Neutrophil (primary cell): ENCODE measurements around the gene PPARA.
"Not testable (repeated sequence)": the region's sequence is repeated elsewhere in the genome, so short reads cannot be mapped to it uniquely, and the experiment has no call there.

ENCODE experiments used
- H3K27ac ChIP-seq: fragments of 200-600 bp; sonication (generic); 2 replicates; pipeline ENCODE4 v1.5.1; 2016; ENCODE audit warnings: mild to moderate bottlenecking, moderate library complexity
- H3K27me3 ChIP-seq: fragments of 200-600 bp; sonication (generic); 2 replicates; pipeline ENCODE4 v1.6.0; 2016; ENCODE audit warnings: mild to moderate bottlenecking
- H3K36me3 ChIP-seq: fragments of 200-600 bp; sonication (generic); 2 replicates; pipeline ENCODE4 v1.5.1; 2017
- H3K4me1 ChIP-seq, 2 experiments: fragments of 200-600 bp in 1 of 2; sonication (generic) in 1 of 2; 1 replicate in 1 of 2; 2 replicates in 1 of 2; pipeline versions ENCODE4 v1.5.1 to v1.6.1; 2013 to 2016; ENCODE audit warnings: low read depth in 1 of 2, low read length in 1 of 2, mild to moderate bottlenecking in 1 of 2, moderate library complexity in 1 of 2; ENCODE audit not compliant: control insufficient read depth in 1 of 2, insufficient read depth in 1 of 2
- H3K4me3 ChIP-seq, 2 experiments: fragments of 200-600 bp in 1 of 2; sonication (generic) in 1 of 2; 1 replicate in 1 of 2; 2 replicates in 1 of 2; pipeline ENCODE4 v1.5.1; 2013 to 2016; ENCODE audit warnings: low read depth in 1 of 2, low read length in 1 of 2, mild to moderate bottlenecking in 1 of 2, moderate library complexity in 1 of 2
- H3K9me3 ChIP-seq: fragments of 200-600 bp; sonication (generic); 2 replicates; pipeline ENCODE4 v1.5.1; 2016
- TF ChIP-seq, protein P1 (sequence below): fragments of 200-600 bp; sonication (generic); IDR thresholded peaks from 2 replicates; pipeline ENCODE4 v1.5.1; 2016; ENCODE audit warnings: antibody characterized with exemption

Gene PPARA

GRCh38 chr22:46138058-46138797, 12.1 kb upstream of the PPARA start:
- TF ChIP-seq, protein P1, sequence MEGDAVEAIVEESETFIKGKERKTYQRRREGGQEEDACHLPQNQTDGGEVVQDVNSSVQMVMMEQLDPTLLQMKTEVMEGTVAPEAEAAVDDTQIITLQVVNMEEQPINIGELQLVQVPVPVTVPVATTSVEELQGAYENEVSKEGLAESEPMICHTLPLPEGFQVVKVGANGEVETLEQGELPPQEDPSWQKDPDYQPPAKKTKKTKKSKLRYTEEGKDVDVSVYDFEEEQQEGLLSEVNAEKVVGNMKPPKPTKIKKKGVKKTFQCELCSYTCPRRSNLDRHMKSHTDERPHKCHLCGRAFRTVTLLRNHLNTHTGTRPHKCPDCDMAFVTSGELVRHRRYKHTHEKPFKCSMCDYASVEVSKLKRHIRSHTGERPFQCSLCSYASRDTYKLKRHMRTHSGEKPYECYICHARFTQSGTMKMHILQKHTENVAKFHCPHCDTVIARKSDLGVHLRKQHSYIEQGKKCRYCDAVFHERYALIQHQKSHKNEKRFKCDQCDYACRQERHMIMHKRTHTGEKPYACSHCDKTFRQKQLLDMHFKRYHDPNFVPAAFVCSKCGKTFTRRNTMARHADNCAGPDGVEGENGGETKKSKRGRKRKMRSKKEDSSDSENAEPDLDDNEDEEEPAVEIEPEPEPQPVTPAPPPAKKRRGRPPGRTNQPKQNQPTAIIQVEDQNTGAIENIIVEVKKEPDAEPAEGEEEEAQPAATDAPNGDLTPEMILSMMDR = no peak
- Histone ChIP-seq H3K4me3 (no peak overlapping the region), H3K27me3 (peaks cover 8% of the 10 kb centered on the region)

DNA sequence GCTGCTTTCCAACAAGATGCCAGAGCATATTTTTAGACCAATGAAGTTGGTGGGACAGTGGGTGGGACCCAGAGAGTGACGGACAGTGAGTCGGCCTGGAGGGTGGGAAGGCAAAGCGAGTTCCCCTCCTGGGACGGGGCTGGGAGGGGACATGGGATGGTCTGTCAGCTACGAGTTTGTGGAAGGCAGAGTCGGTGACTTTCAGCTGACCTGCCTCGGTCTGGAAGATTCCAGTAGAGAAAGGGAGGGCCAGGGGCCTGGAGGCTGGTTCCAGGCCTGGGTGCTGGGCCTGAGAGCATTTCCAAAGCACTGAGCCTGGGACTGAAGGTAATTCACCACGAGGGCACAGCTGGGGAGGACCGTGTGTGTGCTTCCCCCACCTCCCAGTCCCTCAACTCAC, 10.9 kb upstream of the PPARA start:
- not testable (repeated sequence) for H3K4me1 ChIP-seq, H3K36me3 ChIP-seq, H3K27ac ChIP-seq, H3K9me3 ChIP-seq, H3K4me3 ChIP-seq
- H3K27me3 ChIP-seq = peaks cover 11% of the 10 kb centered on the region

More at GRCh38 chr22:46138058-46138797, 12.1 kb upstream of the PPARA start:
- Histone ChIP-seq H3K4me1 (no peaks in the 10 kb centered on the region), H3K27ac (no peak overlapping the region), H3K36me3 (no peaks in the 10 kb centered on the region), H3K9me3 (no peaks in the 10 kb centered on the region)

DNA sequence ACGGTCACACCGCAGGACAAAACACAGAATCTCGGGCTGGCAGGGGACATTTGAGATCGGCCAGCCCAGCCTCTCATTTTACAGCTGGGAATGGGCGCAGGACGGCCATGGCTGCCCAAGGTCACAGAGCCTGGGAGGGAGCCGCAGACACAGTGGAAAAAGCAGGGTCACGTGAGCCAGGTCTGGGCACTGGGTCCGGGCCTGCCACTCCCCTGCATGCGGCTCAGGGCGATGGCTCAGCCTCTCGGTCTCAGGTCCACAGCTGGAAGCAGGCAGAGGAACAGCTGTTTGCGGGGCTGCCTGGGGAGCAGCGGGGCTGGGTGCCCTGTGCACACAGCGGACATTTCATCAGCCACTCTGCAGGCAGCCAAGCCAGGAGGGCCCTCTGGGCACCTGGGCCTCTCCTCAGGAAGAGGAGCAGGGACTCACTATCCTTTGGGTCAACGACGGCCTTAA, 10.4 kb upstream of the PPARA start:
- TF ChIP-seq, protein P1 = no peak
- no peaks in the 10 kb centered on the region for H3K36me3 ChIP-seq
- H3K27me3 ChIP-seq = peaks cover 11% of the 10 kb centered on the region
- H3K9me3 ChIP-seq = no peaks in the 10 kb centered on the region
- H3K27ac ChIP-seq = no peak overlapping the region
- H3K4me1 ChIP-seq = no peaks in the 10 kb centered on the region
- H3K4me3 ChIP-seq = no peak overlapping the region

DNA sequence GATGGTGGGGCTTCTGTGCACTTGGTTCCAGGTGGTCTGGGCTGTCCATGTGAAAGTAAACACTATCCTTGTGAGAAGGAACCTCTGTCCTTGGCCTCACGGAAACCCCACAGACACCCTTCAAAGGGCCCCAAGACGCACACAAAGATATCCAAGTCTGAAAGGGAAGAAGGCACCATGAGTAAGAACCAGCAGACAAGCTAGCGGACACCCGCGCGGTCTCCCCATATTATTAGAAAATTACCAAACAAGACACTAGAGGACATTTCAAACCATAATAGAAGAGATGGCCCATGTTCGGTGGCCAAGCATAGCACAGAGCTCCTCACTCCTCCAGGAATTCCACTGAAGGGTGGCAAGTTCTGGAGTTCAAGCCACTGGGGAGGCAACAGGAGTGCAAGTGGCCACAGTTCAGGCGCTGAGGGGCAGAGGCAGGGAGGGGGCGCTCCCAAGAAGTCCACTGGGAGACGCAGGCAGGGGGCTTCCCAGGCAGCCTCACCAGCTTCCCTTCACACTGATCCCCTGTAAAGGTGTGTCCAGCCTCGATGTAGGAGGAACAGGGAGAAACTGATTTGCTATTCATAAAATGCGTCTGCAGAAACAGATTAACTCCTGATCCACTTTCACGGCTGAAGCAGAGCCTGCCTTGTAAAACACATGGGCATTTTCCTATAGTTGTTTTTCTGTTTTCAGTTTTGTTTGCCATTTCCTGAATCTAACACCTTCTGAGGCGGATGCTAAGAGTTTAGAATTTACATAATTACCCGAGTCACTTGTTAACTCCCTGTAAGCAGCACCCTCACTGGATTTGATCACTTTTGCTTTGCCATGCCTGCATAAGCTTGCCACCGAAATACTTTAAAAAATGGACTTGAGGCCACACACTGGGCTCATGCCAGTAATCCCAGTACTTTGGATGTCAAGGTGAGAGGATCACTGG, 9.1 kb upstream of the PPARA start:
- TF ChIP-seq, protein P1 = no peak
- Histone ChIP-seq H3K4me3 (no peak overlapping the region), H3K27ac (no peak overlapping the region), H3K4me1 (no peaks in the 10 kb centered on the region), H3K36me3 (no peaks in the 10 kb centered on the region), H3K9me3 (no peaks in the 10 kb centered on the region), H3K27me3 (peaks cover 22% of the 10 kb centered on the region)

DNA sequence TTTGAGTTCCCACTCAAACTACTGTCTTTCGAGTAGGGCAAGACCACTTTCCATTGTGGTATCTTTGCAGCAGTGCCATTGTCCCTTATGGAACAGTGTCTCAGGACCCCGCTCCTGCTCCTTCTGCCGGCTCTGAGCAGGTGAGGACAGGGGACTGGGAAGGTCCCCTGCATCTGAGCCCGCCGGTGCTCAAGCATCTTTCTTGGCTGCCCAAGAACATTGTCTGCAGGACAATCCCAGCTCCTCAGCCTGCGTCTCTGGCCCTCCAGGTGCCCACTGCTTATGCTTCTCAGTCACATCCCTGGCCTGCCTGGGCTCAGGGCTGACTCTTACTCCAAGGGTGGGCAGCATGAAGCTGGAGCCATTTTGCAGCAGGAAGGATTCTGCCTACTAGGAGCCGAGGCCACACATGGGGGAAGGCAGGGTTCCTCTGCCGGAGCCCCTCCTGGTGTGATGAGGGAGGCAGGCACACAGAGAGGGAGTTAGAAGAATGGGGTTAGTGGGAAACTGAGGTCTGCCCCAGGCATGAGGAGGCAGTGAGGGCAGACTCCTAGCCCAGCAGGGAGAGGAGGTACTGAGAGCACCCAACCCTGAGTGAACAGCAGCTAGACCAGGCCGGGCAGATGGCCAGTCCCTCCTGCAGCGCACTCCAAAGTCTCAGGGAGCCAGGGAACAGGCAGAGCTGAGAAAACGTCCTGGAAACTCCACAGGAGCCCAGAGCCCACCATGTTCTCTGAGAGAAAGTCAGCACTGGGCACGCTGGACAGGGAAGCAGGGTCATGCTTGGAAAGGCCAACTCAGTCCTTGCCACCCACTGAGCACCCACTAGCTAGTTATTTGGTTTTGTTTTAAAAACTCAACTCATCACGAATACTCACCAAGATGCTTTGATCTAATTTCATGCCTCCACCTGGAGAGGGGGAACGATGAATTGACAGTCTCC, 7.5 kb upstream of the PPARA start:
- Histone ChIP-seq H3K4me3 (no peak overlapping the region), H3K27ac (no peak overlapping the region), H3K9me3 (no peaks in the 10 kb centered on the region), H3K27me3 (peaks cover 37% of the 10 kb centered on the region), H3K4me1 (no peaks in the 10 kb centered on the region), H3K36me3 (no peaks in the 10 kb centered on the region)
- TF ChIP-seq, protein P1 = no peak
